Stimulated activated CD8-positive, alpha-beta memory T cell treated with anti-CD3 and anti-CD28 coated beads, Interleukin-15, amount 100 ng/mL, for 24 hours (primary cell): ENCODE measurements around the gene MS4A14.
"Not testable (repeated sequence)": the region's sequence is repeated elsewhere in the genome, so short reads cannot be mapped to it uniquely, and the experiment has no call there.

Source experiments
- DNase-seq: peaks from one replicate; pipeline ENCODE4 v3.0.0-alpha.2; 2020; ENCODE audit warnings: low read depth

The MS4A14 gene

GRCh38 chr11:60396382-60396781 is at the start of gene MS4A14:
TSS of gene MS4A14 (plus strand) at chr11:60396459. CDS start at chr11:60396579, 120 bp downstream.
- DNase-seq = no peak

- no peak for DNase-seq
Observed at GRCh38 chr11:60347084-60347797, 49.0 kb upstream of the MS4A14 start.

- DNase-seq = no peak
Observed at GRCh38 chr11:60348116-60348515, 48.1 kb upstream of the MS4A14 start.

DNA sequence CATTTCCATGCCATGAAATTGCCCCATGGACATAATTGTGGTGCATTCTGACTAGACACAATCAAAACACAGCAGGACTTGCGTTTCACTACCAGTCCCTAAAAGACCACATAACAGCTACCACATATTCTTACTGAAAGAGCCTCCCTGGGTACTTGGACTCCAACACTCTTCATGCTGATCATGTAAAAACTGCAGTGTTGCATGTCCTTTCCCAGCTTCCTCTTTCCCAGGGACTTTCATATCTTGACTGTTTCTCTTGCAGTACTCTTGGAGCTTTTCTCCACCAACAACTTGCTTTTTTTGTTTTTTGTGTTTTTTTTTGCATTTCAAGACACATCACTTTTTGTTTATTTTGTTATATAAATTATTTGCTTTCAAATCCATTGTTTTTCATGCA is 46.3 kb upstream of the MS4A14 start:
- no peak for DNase-seq

- no peak for DNase-seq
Observed at GRCh38 chr11:60357771-60358170, 38.5 kb upstream of the MS4A14 start.

GRCh38 chr11:60360621-60361020 is 35.6 kb upstream of the MS4A14 start:
- no peak for DNase-seq

DNA sequence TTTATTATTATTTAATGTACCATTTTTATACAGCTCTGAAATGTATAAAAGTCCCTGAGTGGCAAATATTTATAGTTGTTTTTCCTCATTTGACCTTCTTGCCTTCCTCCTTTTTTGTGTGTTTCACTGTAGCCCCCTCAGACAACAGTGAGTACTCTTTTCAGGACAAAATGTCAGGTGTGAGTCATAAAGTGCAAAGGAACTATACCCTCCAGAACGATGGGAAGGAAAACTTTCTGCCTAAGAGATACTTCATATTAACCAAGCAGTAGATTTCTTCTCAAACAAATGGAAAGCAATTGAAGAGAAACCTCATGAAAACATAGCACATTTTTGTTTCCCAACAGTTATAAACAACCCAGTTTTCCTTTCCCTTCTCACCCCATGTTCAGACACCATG is 34.0 kb upstream of the MS4A14 start:
- DNase-seq = no peak

GRCh38 chr11:60363542-60364470 is 32.5 kb upstream of the MS4A14 start:
- no peak for DNase-seq

DNA sequence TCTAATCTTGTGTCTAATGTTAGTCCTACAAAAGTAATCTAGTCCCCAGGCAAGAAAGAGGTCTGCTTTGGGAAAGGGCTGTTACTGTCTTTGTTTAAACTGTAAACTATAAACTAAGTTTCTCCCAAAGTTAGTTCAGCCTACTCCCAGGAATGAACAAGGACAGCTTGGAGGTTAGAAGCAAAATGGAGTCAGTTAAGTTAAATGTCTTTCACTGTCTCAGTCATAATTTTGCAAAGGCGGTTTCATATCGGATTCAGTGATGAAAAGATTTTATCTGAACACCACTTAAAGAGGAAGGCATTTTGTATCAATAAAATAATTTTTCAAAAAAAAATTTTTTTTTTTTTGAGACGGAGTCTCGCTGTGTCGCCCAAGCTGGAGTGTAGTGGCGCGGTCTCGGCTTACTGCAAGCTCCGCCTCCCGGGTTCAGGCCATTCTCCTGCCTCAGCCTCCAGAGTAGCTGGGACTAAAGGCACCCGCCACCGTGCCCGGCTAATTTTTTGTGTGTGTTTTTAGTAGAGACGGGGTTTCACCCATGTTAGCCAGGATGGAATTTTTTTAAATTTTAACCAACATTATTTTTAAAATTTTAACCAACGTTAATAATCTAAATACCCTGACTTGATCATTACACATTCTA is 29.9 kb upstream of the MS4A14 start:
- not testable (repeated sequence) for DNase-seq

GRCh38 chr11:60367009-60367408 is 29.2 kb upstream of the MS4A14 start:
- DNase-seq = no peak

GRCh38 chr11:60367896-60368295 is 28.4 kb upstream of the MS4A14 start:
- no peak for DNase-seq

DNA sequence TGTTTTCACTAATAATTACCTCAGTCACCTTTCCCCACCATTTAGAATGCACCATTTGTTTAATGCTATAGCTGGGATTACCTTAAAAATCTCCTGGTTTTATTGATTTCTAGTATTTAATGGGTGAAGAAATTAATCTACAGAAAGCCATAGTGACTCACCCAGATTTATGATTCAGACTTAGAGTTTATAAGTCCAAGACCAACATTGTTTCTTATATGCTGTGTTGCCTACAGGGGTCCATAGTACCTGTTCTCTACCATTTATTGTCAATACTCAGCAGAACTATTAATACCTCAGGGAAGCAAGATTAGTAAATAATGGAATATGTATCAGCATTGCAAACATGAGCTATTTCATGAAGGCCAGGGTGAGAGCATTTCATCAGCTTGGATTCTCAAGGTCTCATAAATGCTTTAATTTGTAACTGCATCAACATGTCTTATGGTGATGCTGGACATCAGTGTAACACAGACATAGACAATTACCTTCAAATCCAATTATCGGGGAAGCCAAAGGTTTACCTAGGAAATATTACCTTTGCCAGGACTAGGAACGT is 25.9 kb upstream of the MS4A14 start:
- DNase-seq = no peak

DNA sequence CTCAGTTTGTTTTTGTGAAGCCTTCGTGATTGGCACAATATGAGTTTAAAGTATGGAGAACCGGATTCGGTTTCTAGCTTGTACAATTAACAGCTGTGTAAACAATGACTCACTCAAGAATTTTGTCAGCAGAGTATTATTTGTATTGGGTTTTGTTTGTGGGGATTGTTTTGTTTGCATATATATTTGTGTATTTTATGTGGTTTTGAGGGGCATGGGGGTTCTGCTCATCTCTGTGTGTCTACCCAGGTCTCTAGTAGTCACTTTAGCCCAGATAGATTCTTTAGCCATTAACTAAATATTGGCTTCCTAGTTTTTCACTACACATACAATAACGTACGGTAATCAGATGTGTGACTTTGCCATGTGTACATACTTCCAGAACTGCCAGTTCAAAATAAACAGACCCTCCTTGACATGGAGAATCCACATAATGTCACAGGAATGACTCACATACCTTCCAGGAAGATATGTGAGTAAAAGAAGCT is 25.4 kb upstream of the MS4A14 start:
- DNase-seq = no peak

- no peak for DNase-seq
Observed at GRCh38 chr11:60371386-60371785, 24.9 kb upstream of the MS4A14 start.

GRCh38 chr11:60371854-60372253 is 24.4 kb upstream of the MS4A14 start:
- DNase-seq = no peak

DNA sequence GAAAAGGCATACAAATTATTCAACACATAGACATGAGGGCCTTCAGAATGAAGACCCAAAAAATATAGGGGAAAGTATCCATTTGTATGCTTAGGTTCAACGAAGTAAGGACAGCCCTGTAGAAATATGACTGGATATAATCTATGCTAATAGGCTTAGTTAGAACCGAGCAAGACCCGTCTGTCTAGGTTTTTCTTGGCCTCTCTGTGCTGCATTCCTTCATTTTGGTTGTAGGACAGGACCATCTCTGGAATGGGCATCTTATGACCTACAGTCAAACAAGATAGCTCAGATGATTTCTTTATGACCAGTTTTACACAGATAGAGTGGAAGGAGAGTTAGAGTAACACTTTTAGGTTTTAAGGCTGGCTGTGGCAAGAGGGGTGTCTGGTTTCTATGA is 23.5 kb upstream of the MS4A14 start:
- DNase-seq = no peak

DNA sequence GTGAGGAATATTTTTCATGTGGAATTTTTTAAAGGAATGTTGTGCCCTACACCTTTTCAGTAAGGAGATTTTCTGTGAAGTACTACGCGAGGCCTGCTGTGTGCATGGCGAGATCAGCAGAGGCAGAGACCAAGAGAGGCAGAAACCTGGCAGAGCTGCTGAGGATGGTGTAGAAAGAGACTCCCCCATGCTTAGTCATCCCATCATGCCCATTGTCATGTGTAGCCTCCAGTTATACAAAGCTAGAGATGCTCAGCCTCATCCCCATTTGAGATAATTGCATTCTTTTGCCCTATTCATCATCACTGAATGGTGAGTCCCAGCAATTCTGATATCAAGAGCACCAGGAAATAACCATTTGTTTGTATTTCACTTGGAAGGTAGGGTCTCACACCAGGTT is 20.9 kb upstream of the MS4A14 start:
- DNase-seq = no peak

GRCh38 chr11:60376601-60377000 is 19.7 kb upstream of the MS4A14 start:
- no peak for DNase-seq

GRCh38 chr11:60377401-60378136 is 18.7 kb upstream of the MS4A14 start:
- no peak for DNase-seq

DNA sequence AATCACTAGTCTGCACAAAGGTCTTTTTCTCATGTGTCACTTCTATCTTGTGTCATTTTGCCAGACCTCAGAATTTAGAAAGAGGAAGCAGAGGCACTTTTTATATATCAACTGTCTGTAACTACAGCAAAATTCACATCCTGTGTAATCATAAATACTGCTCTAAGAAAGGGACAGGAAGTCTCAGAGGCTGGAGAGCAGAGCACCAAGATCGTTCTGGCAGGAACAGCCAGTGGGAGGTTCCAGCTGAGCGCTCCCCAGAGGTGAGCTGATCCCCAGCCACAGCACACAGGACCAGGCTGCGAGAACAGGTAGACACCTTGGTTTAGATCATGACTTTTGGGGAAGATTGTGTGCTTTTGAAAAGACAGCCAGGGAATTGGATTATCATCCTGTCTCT is 17.9 kb upstream of the MS4A14 start, which contains the start of gene MS4A7:
TSS of gene MS4A7 (plus strand) at position 179 of the 400 bp plus-strand sequence. CDS start 4,610 bp downstream, outside the sequence.
- DNase-seq = no peak

DNA sequence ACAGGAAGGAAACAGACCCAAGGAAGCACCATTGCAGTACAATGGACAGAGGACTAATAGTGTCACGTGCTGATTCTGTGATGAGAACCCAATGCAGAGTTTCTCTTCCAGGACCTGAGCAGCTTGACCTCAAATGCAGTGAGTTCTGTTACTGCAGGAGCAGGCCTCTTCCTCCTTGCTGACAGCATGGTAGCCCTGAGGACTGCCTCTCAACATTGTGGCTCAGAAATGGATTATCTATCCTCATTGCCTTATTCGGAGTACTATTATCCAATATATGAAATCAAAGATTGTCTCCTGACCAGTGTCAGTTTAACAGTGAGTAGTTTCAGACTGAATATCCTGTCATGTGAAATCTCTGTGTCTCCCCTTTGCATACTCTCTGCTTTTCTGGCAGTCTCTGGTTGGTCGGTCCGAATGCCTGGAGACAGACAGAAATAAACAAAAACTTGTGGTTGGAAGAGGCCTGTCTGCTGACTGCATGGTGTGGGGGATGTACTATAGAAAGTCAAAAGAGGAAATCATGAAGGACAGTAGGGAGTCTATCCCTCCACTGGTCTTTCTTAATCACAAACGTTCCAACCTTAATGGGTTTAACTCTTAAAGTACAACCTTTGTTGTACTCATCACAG is 6.9 kb upstream of the MS4A14 start:
- no peak for DNase-seq
